SHP77 treated with DMSO at 0.1 percent for 48 hours (cell line): ENCODE results near the gene ARHGAP6.

Source experiments
- DNase-seq: peaks from one replicate; lab custom pipeline; 2025; lab: John Stamatoyannopoulos, UW

The ARHGAP6 gene

DNA sequence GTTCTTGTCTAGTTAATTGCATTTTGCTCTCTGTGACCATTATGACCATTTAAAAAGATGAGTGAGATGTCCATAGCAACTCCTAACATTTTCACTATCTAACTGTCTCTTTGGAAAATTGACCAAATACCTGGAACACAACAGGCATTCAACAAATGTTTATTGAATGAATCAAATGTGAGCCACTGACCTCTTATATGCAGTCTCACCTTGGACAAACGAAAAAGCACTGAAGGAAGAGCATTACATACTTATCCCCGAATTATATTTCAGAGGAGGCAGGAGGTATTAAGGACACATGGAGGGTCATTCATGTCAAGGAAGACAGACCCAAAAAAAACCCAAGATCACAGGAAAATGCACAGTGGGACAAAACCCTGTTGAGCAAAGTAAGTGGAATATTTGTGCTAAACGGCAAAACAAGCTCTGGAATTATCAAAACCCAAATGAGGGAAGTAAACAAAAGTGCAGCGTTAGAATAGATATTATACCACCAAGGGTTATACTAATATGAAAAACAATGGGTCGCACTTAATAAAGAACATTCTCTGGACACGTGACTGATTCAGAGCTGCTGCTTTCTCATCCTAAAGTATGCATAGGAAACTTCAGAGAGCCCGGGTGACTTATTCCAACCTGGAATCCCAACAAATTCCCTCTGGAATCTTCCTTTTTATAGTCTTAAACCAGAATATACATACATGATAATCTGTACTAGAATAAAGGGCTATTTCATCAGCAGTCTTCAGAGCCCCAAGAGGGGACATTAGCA, 240.6 kb downstream of the ARHGAP6 start:
- DNase-seq, result no peak

DNA sequence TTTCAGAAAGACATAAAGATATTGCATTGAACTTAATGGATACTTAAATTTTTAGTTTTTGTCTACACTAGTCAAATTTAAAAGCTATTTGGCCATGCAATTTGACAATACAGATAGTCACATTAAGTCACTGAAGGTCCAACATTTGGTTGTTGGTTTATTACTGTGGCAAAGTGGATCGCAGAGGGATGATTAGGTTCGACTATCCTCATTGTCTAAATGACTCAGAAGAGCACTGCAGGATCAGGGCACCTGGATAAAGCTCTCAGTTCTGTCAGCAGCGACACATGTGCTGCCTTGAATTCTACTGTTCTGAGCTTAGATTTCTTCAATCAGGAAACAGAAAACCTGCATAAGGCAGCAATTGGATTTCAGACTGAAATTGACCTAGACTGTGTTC, 241.8 kb downstream of the ARHGAP6 start:
- DNase-seq, result no peak

DNA sequence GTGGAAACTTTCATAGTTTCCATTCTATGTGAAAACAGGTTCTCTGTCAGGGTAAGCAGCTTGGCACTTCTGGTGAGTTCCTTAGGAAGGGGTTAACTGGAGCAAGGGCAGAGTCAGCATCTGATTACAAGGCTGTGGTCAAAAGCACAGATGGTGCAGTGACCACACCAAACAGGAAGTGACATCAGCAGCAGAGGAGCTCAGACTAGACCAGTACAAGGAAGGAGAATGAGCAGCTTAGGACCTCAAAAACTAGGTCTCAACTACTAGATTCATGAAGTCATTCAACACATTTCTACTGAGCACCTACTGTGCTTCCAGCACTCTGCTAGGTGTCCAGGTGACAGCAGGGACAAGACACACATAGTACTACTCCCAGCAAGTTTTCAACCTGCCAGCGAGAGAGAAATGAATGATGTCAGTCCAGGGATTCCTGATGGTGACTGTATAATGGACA, 242.3 kb downstream of the ARHGAP6 start:
- DNase-seq, result no peak

DNA sequence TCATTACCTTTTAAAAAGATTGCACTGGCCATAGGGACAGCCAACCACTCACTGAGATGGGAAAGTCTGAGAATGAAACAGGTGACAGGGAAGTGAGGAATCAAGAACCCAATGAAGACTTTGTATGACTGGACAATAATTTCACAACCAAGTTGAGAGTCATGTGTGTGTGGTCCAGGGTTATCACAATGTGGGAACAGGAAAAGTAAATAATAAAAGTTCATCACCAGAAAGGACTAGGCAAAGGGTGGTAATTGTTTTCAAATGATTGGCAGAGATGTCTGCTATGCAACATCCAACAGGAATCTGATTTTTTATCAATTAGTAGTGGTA, 243.2 kb downstream of the ARHGAP6 start:
- DNase-seq, result no peak

DNA sequence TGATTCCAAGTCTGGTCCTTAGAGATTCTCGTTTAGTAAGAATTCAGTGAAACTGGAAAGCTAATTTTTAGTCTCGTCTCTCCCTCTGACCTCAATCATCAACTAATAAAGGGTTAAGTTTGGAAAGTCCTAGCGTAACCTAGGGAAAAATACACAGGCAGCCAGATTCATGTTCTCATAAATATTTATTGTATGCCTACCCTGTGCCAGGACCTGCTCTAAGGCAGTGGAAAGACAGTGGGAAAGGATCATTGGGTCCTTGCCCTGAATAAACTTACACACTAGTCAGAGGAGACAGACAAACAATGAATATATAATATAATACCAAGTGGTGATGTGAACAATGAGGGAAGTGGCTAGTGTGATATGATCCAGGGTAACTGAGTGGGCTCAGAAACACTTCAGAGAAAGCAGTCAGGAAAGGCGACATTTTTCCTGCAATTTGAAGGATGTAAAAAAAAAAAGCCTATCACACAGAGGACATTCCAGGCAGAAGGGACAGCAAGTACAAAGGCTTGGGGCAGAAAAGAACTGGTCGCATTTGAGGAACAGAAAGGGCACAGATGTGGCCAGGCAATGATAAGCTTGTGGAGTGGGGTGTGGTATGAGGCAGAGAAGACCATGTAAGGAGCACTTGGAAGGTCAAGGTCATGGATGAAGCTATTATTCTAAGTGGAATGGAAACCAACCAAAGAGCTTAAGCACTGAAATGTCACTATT, 243.8 kb downstream of the ARHGAP6 start:
- DNase-seq, result no peak

DNA sequence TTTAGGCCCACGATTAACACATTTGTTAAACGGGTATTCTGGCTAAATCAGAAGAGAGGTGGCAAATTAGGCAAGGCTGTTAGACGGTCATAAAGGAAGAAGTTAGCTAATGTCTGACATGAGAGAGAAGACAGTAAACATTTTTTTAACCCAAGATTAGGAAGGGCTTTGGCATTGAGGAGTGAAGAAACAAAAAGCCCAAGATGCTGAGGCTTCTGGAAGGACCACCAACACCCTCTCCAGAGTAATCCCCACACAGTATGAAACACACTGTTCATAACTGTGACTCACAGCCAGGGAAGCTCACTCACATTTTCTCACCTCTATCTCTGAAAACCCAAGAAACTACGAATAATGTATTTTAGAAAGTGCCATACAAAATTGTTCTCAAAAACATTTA, 244.9 kb downstream of the ARHGAP6 start:
- DNase-seq, result no peak

DNA sequence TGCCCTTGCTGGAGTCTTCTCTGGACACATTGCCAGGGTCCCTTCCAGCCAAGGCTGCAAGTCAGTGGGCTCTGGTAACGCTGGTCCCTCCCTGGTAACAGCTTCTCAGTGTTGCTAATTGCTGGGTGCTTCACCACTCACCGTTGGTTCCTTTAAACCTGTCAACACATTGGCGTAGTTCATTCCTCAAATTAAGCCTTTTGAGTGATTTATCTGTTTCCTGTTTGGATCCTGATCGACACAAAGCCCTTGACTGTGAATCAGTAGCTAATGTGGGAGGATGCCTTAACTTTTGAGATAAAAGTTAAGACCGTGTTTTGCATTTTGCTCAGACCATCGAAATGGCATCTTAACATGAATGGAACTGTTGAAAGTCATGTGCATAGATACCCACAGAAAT, 246.6 kb downstream of the ARHGAP6 start:
- DNase-seq, result no peak

DNA sequence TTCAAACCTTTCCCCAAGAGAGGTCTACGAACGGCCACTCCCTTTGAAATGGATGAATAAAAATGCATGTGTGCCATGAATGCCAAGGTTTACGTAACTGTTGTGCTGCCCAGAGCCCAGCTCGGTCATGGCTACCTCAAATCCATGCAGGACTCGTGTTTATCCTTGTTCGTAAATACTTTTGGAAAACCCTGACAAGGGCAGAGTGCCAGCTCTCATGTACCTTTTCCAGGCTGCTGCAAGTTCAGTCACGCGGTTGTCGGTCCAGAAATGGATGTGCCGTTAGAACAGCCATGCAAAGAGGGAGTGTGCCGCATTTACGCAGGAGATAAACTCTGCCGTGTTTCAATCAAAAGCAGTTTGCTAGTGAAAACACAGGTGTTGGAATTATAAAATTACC, 249.1 kb downstream of the ARHGAP6 start:
- DNase-seq, result no peak

DNA sequence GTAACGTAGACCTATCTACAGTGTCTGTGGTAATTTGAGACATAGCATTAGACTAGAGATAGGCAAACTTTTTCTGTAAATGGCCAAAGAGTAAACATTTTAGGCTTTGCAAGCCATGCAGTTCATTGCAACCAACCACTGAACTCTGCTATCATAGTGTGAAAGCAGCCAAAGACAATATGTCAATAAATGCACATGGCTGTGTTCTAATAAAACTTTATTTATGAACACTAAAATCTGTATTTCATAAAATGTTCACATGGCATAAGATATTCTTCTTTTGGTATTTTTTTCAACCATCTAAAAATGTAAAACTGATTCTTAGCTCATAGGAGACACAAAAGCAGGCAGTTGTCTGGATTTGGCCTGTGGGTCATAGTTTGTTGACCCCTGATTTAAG, 251.6 kb downstream of the ARHGAP6 start:
- DNase-seq, result no peak

DNA sequence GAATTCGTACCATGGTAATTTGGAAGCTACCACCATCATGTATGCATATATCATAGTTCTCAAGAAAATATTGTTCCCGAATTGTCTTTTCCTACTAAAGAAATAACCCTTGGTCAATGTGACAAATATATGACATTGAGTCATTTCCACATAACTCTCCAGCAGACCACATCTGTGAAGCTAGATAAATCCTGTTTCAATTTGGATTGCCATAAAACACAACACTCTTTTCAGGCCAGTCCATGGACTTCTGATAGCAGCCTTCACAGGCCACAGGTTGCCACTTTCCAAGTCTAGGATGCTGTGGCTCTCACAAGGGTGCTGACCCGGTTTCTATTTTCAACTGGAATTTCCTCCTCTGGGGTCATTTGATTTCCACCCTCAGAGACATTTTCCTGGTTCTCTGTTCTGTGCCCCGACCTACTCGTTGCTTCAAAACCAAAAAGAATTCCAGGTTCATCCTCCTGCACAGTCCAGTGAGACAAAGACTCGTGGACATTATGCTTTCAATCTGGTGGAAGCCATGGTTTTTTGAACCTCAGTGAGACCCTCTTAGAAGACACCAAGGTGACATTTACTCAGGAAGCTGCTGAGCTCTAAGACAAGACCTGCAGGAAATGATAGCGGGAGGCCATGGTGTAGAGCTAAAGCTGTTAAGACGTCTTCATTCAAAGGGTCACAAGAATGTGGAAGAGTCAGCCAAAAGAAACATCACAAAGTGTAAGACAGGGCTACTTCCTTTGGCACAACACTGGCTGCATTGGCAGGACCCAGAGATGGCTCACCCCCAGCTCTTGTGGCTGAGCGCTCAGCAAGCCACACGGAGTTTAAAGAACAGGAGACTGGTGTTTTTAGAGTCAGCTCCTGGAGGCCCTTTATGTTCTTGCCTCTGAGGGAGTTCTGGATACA, 252.8 kb downstream of the ARHGAP6 start:
- DNase-seq, result no peak

DNA sequence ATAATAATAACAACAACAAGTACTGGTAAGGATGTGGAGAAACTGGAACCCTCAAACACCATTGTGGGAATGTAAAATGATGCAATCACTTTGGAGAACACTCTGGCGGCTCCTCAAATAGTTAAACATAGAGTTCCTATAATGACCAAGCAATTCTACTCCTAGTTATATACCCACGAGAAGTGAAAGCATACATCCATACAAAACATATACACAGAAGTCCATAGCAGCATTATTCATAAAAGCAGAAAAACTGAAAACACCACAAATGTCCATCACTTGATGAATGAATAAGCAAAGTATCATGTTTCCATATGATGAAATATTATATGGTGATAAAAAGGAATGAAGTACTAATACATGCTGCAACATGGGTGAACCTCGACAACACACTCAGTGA, 255.8 kb downstream of the ARHGAP6 start:
- DNase-seq, result no peak

DNA sequence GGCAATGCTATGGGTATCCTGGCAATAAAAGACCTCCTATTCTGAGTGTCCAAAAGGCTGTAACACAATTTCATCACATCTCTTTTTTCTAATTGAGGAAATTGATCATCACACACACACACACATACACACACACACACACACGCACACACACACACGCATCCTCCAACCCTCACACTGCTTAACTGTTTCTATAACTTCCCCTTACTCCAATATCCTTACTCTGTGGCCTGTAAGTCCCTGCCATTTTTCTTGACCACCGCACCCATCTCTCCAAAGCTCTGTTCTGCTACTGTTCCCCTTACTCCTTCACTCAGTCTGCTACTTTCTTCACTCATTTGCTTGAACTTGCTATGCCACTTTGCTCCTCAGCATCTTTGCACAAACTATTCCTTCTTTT, 256.9 kb downstream of the ARHGAP6 start:
- DNase-seq, result no peak

DNA sequence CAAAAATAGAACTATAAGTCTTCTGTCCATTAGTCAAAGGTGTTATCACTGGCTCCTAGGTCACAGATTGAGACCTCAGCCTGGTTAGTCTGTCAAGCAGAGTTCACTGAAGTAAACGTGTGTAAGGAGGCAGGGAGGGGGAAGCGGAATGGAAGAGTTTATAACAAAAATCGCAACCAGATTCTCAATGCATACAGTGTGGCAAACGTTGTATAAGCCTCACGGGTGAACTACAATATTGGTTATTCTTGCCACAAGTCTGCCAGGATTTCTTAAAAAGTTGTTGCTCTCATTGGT, 257.7 kb downstream of the ARHGAP6 start:
- no peak for DNase-seq

DNA sequence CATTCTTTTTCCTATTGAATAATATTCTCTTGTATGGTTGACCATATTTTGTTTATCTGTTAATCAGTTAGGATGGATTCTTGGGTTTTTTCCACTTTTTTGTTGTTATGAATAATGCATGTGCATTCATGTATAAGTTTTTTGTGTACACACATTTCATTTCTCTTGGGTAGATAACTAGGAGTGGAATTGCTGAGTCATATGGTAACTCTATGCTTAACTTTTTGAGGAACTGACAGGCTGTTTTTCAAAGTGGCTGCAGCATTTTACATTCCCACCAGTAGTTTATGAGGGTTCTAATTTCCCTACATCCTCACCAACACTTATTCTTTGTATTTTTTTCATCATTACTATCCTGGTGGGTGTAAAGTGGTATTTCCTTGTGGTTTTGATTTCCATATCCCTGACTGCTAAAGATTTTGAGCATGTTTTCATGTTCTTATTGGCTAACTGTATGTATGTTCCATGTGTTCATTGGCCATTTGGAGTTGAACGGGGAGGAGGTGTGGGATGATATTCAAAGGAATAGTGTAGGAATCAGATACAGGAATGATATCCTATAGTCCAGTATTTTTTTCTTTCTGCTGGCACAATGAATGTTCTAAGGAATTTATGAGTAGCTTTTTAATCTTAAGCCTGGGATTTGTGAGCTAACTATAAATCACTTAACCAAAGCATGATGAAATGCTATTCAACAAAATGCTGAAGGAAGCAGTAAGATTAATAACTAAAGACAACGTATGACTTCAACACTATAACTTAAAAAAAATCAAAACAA, 258.2 kb downstream of the ARHGAP6 start:
- DNase-seq, result no peak

DNA sequence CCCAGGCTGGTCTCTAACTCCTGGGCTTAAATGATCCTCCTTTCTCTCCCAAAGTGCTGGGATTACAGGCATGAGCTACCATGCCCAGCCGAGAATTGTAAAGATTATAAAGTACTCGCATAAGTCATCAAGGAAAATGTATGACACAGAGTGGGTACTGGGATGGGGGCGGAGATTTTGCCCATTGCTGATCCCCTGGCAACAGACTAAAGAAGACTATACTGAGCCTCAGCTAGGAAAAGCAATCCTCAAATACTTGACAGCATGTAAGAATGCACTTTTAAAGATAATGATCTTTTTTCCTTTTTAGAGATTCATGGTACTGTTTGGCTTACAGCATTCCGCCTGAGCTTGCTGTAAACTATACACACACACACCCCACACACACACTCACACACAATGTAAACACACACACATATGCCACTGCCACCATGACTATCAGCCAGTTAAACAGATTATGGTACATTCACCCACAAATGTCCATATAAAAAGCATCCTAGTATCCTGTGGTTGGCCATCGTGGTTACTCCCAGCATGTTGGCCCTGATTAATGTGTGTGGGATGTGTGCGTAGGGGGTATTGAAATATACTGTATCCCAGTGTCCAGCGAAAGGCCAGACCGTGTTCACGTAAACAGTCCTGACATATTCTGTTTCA, 259.5 kb downstream of the ARHGAP6 start:
- no peak for DNase-seq

DNA sequence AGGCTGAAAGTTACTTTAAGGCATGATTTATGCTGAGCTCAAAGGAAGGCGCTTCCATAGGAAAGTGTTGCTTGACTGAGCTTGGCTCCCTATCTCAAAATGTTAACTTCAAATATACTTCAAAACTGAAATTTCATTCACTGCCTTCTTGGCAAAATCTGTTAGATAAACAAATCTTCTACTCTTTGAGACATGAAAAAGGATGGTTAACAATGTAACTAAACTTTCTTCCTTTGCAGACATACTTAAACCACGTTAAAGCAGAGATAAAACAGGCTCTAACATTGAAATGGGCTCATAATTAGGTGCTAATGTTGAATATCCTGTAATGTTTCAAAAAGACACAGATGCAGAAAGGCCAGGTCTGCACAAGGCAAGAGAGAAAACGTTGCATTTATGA, 262.1 kb downstream of the ARHGAP6 start:
- no peak for DNase-seq

DNA sequence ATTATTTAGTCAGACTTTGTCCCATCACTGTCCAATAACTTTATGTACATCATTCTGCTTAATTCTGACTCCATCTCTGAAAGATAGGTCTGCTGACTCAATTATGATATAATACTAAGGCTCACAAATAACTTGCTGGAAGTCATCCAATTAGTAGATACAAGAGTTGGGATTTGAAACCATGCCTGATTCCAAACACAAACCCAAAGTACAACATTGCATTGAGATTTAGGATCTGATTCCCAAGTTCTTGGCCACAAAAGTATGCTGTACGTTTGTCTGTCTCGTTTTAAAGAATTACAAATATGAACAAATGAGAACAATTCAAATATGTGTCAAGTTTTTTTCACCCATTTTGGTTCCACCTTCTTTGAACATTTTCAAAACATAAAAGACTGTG, 263.8 kb downstream of the ARHGAP6 start:
- DNase-seq, result no peak

DNA sequence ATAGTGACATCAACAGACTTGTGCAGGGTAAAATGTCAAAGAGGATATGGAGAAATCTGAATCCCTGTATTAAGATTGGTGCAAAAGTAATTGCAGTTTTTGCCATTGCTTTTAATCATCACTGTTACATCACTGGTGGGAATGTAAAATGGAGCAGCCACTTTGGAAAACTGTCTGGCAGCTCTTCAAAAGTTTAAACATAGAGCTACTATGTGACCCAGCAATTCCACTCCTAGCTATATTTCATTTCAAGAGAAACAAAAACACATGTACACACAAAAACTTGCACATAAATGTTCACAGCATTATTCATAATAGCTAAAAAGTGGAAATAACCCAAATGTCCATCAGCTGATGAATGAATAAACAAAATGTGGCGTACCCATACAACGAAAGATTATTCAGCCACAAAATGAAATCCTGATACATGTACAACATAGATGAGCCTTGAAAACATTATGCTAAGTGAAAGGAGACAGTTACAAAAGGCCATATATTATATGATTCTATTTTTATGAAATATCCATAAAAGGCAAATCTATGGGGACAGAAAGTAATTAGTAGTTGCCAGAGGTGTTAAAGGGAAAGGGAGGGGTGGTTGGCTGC, 266.1 kb downstream of the ARHGAP6 start:
- DNase-seq, result no peak

DNA sequence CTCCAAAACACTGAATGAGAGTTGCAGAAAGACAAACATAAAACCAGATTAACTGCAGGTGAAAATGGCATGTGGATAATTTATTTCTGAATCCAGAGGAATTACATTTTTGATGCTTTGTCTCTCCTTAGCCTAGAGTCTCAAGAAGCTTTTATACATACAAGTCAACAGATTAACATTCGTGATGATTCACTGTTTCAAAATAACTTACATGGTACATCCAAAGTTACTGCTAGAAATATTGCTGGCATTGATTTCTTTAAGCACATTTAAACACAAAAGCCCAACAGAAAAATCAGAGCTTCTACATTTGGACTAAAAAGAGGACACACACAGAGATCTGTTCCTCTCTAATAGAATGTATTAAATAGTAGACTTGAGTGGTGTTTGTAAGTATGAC, 266.9 kb downstream of the ARHGAP6 start:
- no peak for DNase-seq

DNA sequence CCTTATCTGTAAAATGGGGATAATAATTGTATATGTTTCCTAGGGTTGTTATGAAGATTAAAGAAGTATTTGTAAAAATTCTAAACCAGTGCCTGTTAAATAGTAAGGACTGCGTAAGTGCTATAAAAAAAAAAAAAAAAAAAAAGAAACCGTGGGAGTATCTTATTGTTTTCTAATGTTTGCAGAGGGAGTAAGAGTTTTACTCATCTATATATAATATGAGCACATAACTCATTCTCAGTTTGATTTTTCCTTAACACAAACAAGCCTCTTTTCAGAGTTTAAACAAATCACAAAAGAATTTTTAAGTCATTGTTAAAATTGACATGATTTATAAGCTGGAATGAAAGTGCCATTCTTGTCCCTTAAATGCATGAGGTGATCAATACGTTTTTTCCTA, 267.6 kb downstream of the ARHGAP6 start:
- no peak for DNase-seq

DNA sequence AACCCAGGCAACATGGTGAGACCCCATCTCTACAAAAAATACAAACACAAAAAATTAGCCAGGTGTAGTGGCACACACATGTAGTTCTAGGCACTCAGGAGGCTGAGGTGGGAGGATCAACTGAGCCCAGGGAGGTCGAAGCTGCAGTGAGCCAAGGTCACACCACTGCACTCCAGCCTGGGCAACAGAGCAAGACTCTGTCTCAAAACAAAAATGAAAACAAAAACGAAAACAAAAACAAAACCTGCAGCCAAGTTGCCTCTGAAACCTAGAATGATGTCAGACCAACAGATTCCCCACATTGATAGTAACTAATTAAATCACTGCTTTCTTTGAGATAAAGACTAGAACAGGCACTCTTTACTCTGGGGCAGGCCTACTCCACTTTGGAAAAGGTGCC, 268.0 kb downstream of the ARHGAP6 start:
- DNase-seq, result no peak
